ENCODE results near the gene RSPH10B.
"Not testable (repeated sequence)": the region's sequence is repeated elsewhere in the genome, so short reads cannot be mapped to it uniquely, and the experiment has no call there.

RSPH10B gene

GRCh38 chr7:5880106-5880505 is 90.4 kb downstream of the RSPH10B start:
- H3K4me3 ChIP-seq (ENCODE audit: low read depth, low read length); H3K4me1 ChIP-seq (ENCODE audit: control insufficient read depth, insufficient read depth, low read length); H3K36me3 ChIP-seq (ENCODE audit: control insufficient read depth, insufficient read depth, low read length); H3K27me3 ChIP-seq (ENCODE audit: control insufficient read depth, insufficient read depth, low read length); H3K27ac ChIP-seq (ENCODE audit: low read depth, low read length); H3K9ac ChIP-seq (ENCODE audit: low read depth, low read length); H3K9me3 ChIP-seq (ENCODE audit: control insufficient read depth, insufficient read depth, low read length): not testable (repeated sequence)

DNA sequence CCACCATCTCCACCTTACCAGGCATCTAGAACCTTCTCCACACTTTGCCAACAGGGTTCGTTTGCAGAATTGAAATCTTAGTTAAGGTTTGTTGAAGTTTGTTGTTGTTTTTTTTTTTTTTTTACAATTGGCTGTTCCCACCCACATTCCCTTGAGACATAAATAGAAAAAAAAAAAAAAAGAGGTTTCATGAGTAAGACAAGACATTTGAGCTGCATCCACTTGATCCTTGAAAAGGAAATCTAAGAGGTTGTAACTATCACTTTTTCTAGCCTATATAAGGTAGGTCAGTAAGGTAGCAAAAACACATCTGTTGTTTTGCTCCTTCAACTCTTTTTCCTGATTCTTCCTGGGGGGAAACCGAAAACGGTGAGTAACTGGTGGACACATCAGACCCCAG is 90.9 kb downstream of the RSPH10B start:
- H3K4me3 ChIP-seq (ENCODE audit: low read depth, low read length); H3K9me3 ChIP-seq (ENCODE audit: control insufficient read depth, insufficient read depth, low read length); H3K4me1 ChIP-seq (ENCODE audit: control insufficient read depth, insufficient read depth, low read length); H3K36me3 ChIP-seq (ENCODE audit: control insufficient read depth, insufficient read depth, low read length); H3K27ac ChIP-seq (ENCODE audit: low read depth, low read length); H3K9ac ChIP-seq (ENCODE audit: low read depth, low read length); H3K27me3 ChIP-seq (ENCODE audit: control insufficient read depth, insufficient read depth, low read length): not testable (repeated sequence)

Data from HUES48 (cell line).